Caco-2 (cell line): ENCODE data around the gene PPFIA4. TPM values are rescaled to one million over a fixed set of nuclear protein-coding genes. Genes with fewer than 3 reads are reported as not detected.

ENCODE experiments used
- BruUV-seq: library from RNA; stranded (reverse); fragments of 400-500 nt; replicated peaks from 2 replicates; lab custom pipeline; 2021; lab: Mats Ljungman, UMichigan
- CTCF ChIA-PET: fragments of 300-600 bp; sonication (Branson Sonifier 250); formaldehyde crosslinking; loops from one replicate; lab custom pipeline; 2022; ENCODE audit warnings: antibody characterized with exemption; lab: Charles Lee
- POLR2A ChIA-PET: fragments of 300-600 bp; sonication (Branson Sonifier 250); formaldehyde crosslinking; loops from one replicate; lab custom pipeline; 2022; ENCODE audit warnings: antibody characterized with exemption; lab: Charles Lee
- DNase-seq, 2 experiments: peaks; one replicate each; pipeline versions ENCODE4 v3.0.0 to v3.0.0-alpha.2; 2020 to 2022
- H3K27me3 ChIP-seq: replicated peaks from 2 replicates; pipeline ENCODE4 v1.6.0; 2011; ENCODE audit warnings: low read length; ENCODE audit not compliant: control insufficient read depth, insufficient read depth
- H3K36me3 ChIP-seq: 2 replicates; pipeline ENCODE4 v1.5.1; 2011; ENCODE audit warnings: low read length; ENCODE audit not compliant: control insufficient read depth, insufficient read depth
- H3K4me1 ChIP-seq: fragments of 250-450 bp; sonication (Bioruptor Pico); 2 replicates; pipeline ENCODE4 v1.5.1; 2020; ENCODE audit warnings: mild to moderate bottlenecking
- H3K4me3 ChIP-seq: 2 replicates; pipeline ENCODE4 v1.5.1; 2011; ENCODE audit warnings: low read depth, mild to moderate bottlenecking, control low read depth, low read length
- H3K9me3 ChIP-seq: fragments of 250-450 bp; sonication (Bioruptor Pico); 2 replicates; pipeline ENCODE4 v1.5.1; 2020; ENCODE audit warnings: mild to moderate bottlenecking, moderate library complexity
- H3K27ac Mint-ChIP-seq: one replicate; pipeline ENCODE4 v1.8.0; 2022; ENCODE audit warnings: mixed read lengths; ENCODE audit not compliant: unreplicated experiment
- H3K27me3 Mint-ChIP-seq: one replicate; pipeline ENCODE4 v1.8.0; 2022; ENCODE audit warnings: mixed read lengths; ENCODE audit not compliant: insufficient read depth, unreplicated experiment
- H3K36me3 Mint-ChIP-seq: one replicate; pipeline ENCODE4 v1.8.0; 2022; ENCODE audit warnings: mild to moderate bottlenecking, mixed read lengths; ENCODE audit not compliant: insufficient read depth, unreplicated experiment
- H3K4me1 Mint-ChIP-seq: one replicate; pipeline ENCODE4 v1.8.0; 2022; ENCODE audit warnings: low read depth, mixed read lengths; ENCODE audit not compliant: unreplicated experiment
- H3K4me3 Mint-ChIP-seq: one replicate; pipeline ENCODE4 v1.8.0; 2022; ENCODE audit warnings: mild to moderate bottlenecking, moderate library complexity, mixed read lengths; ENCODE audit not compliant: unreplicated experiment
- H3K9me3 Mint-ChIP-seq: one replicate; pipeline ENCODE4 v1.8.0; 2022; ENCODE audit warnings: mixed read lengths; ENCODE audit not compliant: unreplicated experiment
- CTCF ChIP-seq, 2 experiments: fragments of 200-600 bp in 1 of 2; IDR thresholded peaks; 1 replicate in 1 of 2; 2 replicates in 1 of 2; pipeline versions ENCODE4 v1.5.1 to v1.8.0; 2011 to 2022; ENCODE audit warnings: antibody characterized with exemption in 1 of 2, control low read depth in 1 of 2, inconsistent platforms in 1 of 2, low read depth in 1 of 2, low read length in 1 of 2, mild to moderate bottlenecking in 1 of 2, moderate library complexity in 1 of 2; ENCODE audit not compliant: insufficient read depth in 1 of 2, severe bottlenecking in 1 of 2, unreplicated experiment in 1 of 2
- intact Hi-C: fragments of 100-400 bp; cut with micrococcal nuclease; formaldehyde crosslinking; loops from one replicate; pipeline ENCODE4 v1.10.0; 2022; ENCODE audit not compliant: unreplicated experiment
- total RNA-seq: library from RNA; stranded (reverse); gene quantifications from 2 replicates; pipeline ENCODE4 v1.2.3, GENCODE V29; 2022

Gene PPFIA4
- total RNA-seq, 1 experiment from 2014 or later, result 9.4 TPM

- no peaks in the 10 kb centered on the region for H3K27me3 ChIP-seq
- POLR2A ChIA-PET, result no interaction called here
Observed at GRCh38 chr1:203033917-203034316, 7.6 kb downstream of the PPFIA4 start.

GRCh38 chr1:203034422-203035110, 8.3 kb downstream of the PPFIA4 start:
- BruUV-seq, result no TSS peak
- no peak overlapping the region for H3K27ac Mint-ChIP-seq
- no peaks in the 10 kb centered on the region for H3K4me1 ChIP-seq
- DNase-seq, result no peak
- no peaks in the 10 kb centered on the region for H3K9me3 ChIP-seq
- intact Hi-C loops, result loop anchor here (5.0 to 10.0 kb wide), 2 partner anchors 48 to 290 kb away; no protein-coding TSS in a partner anchor
- H3K27me3 Mint-ChIP-seq, result no peaks in the 10 kb centered on the region
- H3K9me3 Mint-ChIP-seq, result no peaks in the 10 kb centered on the region
- H3K36me3 Mint-ChIP-seq, result peaks cover 5% of the 10 kb centered on the region
- CTCF ChIA-PET, result interaction anchor here (0.9 to 2.4 kb wide), 5 partner anchors 62 to 235 kb away, joined by 3 to 9 read pairs (median 4); partner anchors contain the start of gene ADORA1
- H3K4me3 Mint-ChIP-seq, result no peak overlapping the region
- H3K4me1 Mint-ChIP-seq, result peaks cover 7% of the 10 kb centered on the region
- POLR2A ChIA-PET, result no interaction called here
- peaks cover 1% of the 10 kb centered on the region; the same call in 1 of the 2 replicates for H3K36me3 ChIP-seq
- TF ChIP-seq CTCF (IDR thresholded peaks at IDR 0.05; ENCODE audit: insufficient read depth in 1 of 2, low read depth in 1 of 2, low read length in 1 of 2, severe bottlenecking in 1 of 2, unreplicated experiment in 1 of 2), result no peak
- H3K27me3 ChIP-seq, result no peaks in the 10 kb centered on the region
- H3K4me3 ChIP-seq, result no peak overlapping the region

More at GRCh38 chr1:203033917-203034316, 7.6 kb downstream of the PPFIA4 start:
- DNase-seq, result no peak
- no peak overlapping the region for H3K4me3 ChIP-seq
- no peaks in the 10 kb centered on the region for H3K9me3 ChIP-seq
- Mint-ChIP-seq H3K9me3 (no peaks in the 10 kb centered on the region), H3K27me3 (no peaks in the 10 kb centered on the region), H3K36me3 (no peaks in the 10 kb centered on the region), H3K4me3 (no peak overlapping the region), H3K27ac (no peak overlapping the region), H3K4me1 (peaks cover under 1% of the 10 kb centered on the region)
- no TSS peak for BruUV-seq
- H3K36me3 ChIP-seq, result peaks cover 1% of the 10 kb centered on the region; the same call in 1 of the 2 replicates
- CTCF ChIA-PET, result interaction anchor here (1.0 to 2.4 kb wide), 4 partner anchors 94 to 236 kb away, joined by 3 to 9 read pairs (median 6); partner anchors contain the start of gene ADORA1
- intact Hi-C loops, result loop anchor here (10.0 kb wide), 1 partner anchor 291 kb away; no protein-coding TSS in a partner anchor
- H3K4me1 ChIP-seq, result no peaks in the 10 kb centered on the region
- TF ChIP-seq CTCF (IDR thresholded peaks at IDR 0.05; ENCODE audit: insufficient read depth in 1 of 2, low read depth in 1 of 2, low read length in 1 of 2, severe bottlenecking in 1 of 2, unreplicated experiment in 1 of 2), result no peak

- ChIA-PET POLR2A (interaction anchor here (0.7 kb wide), 1 partner anchor 29 kb away, joined by 6 read pairs; no protein-coding TSS in a partner anchor), CTCF (interaction anchor here (0.7 to 2.4 kb wide), 5 partner anchors 61 to 232 kb away, joined by 3 to 11 read pairs (median 7); partner anchors contain the start of gene ADORA1)
- peaks cover 5% of the 10 kb centered on the region for H3K36me3 Mint-ChIP-seq
- H3K4me3 Mint-ChIP-seq, result no peak overlapping the region
- Histone ChIP-seq H3K4me3 (no peak overlapping the region), H3K27me3 (no peaks in the 10 kb centered on the region), H3K36me3 (peaks cover 1% of the 10 kb centered on the region; the same call in 1 of the 2 replicates), H3K9me3 (no peaks in the 10 kb centered on the region), H3K4me1 (peaks cover 5% of the 10 kb centered on the region; the same call in 1 of the 2 replicates)
- no peaks in the 10 kb centered on the region for H3K27me3 Mint-ChIP-seq
- no peak for TF ChIP-seq CTCF (IDR thresholded peaks at IDR 0.05; ENCODE audit: insufficient read depth in 1 of 2, low read depth in 1 of 2, low read length in 1 of 2, severe bottlenecking in 1 of 2, unreplicated experiment in 1 of 2)
- H3K9me3 Mint-ChIP-seq, result no peaks in the 10 kb centered on the region
- H3K27ac Mint-ChIP-seq, result no peak overlapping the region
- BruUV-seq, result no TSS peak
- no peak for DNase-seq
- H3K4me1 Mint-ChIP-seq, result peaks cover 12% of the 10 kb centered on the region
- intact Hi-C loops, result loop anchor here (5.0 to 10.0 kb wide), 2 partner anchors 47 to 289 kb away; no protein-coding TSS in a partner anchor
Observed at GRCh38 chr1:203035111-203036000, 9.1 kb downstream of the PPFIA4 start.
